Mesendoderm (in vitro differentiated cells): ENCODE results near the gene TCFL5.
"Not testable (repeated sequence)": the region's sequence is repeated elsewhere in the genome, so short reads cannot be mapped to it uniquely, and the experiment has no call there.

Experiments
- DNase-seq: peaks from one replicate; pipeline ENCODE4 v3.0.0; 2013
- H2AK5ac ChIP-seq: 2 replicates; pipeline ENCODE4 v1.6.1; 2013; ENCODE audit warnings: low read length, inconsistent platforms
- H2BK120ac ChIP-seq: 2 replicates; pipeline ENCODE4 v1.6.1; 2013; ENCODE audit warnings: low read depth, mild to moderate bottlenecking, low read length, moderate library complexity, mixed read lengths
- H2BK15ac ChIP-seq: replicated peaks from 2 replicates; pipeline ENCODE4 v1.6.1; 2013; ENCODE audit warnings: low read depth, mild to moderate bottlenecking, moderate library complexity
- H2BK5ac ChIP-seq: 2 replicates; pipeline ENCODE4 v1.6.1; 2013; ENCODE audit warnings: low read length, inconsistent platforms
- H3K18ac ChIP-seq: 2 replicates; pipeline ENCODE4 v1.6.1; 2013; ENCODE audit warnings: mild to moderate bottlenecking, low read length, mixed read lengths
- H3K23ac ChIP-seq: one replicate; pipeline ENCODE4 v1.6.1; 2013; ENCODE audit warnings: low read length
- H3K27ac ChIP-seq: 2 replicates; pipeline ENCODE4 v1.5.1; 2013; ENCODE audit warnings: low read depth, mild to moderate bottlenecking, inconsistent platforms, low read length, moderate library complexity
- H3K27me3 ChIP-seq: 2 replicates; pipeline ENCODE4 v1.6.1; 2013; ENCODE audit warnings: low read length, control low read depth, mild to moderate bottlenecking, inconsistent platforms; ENCODE audit not compliant: insufficient read depth, poor library complexity
- H3K36me3 ChIP-seq: 2 replicates; pipeline ENCODE4 v1.6.1; 2013; ENCODE audit warnings: low read length, inconsistent platforms; ENCODE audit not compliant: control insufficient read depth, insufficient read depth
- H3K4ac ChIP-seq: one replicate; pipeline ENCODE4 v1.6.1; 2013; ENCODE audit warnings: low read depth, mild to moderate bottlenecking, low read length, moderate library complexity
- H3K4me1 ChIP-seq: 2 replicates; pipeline ENCODE4 v1.6.1; 2013; ENCODE audit warnings: low read depth, low read length, inconsistent platforms; ENCODE audit not compliant: control insufficient read depth
- H3K4me2 ChIP-seq: 2 replicates; pipeline ENCODE4 v1.6.1; 2013; ENCODE audit warnings: low read length
- H3K4me3 ChIP-seq: 2 replicates; pipeline ENCODE4 v1.5.1; 2013; ENCODE audit warnings: mild to moderate bottlenecking, low read length
- H3K56ac ChIP-seq: one replicate; pipeline ENCODE4 v1.6.1; 2013; ENCODE audit warnings: low read length
- H3K79me1 ChIP-seq: 2 replicates; pipeline ENCODE4 v1.6.1; 2013; ENCODE audit warnings: low read length, inconsistent platforms
- H3K79me2 ChIP-seq: 2 replicates; pipeline ENCODE4 v1.6.1; 2013; ENCODE audit warnings: mild to moderate bottlenecking, low read length; ENCODE audit not compliant: control insufficient read depth, insufficient read depth
- H3K9ac ChIP-seq: 2 replicates; pipeline ENCODE4 v1.6.1; 2013; ENCODE audit warnings: low read length, inconsistent platforms
- H4K5ac ChIP-seq: one replicate; pipeline ENCODE4 v1.6.1; 2013; ENCODE audit warnings: low read length
- H4K8ac ChIP-seq: one replicate; pipeline ENCODE4 v1.6.1; 2013; ENCODE audit warnings: low read depth, mild to moderate bottlenecking, control low read depth, low read length, moderate library complexity
- WGBS: extraction: QIAGEN DNeasy Blood & Tissue Kit; methylation state at CpG from one replicate; pipeline ENCODE4 v1.1.7; 2013; ENCODE audit warnings: low lambda C conversion rate, missing lambda C conversion rate; ENCODE audit not compliant: insufficient coverage; ENCODE audit errors: extremely low coverage; 5-methylcytosine and 5-hydroxymethylcytosine counted together

The TCFL5 gene

GRCh38 chr20:62848917-62849316, 12.7 kb downstream of the TCFL5 start:
- DNase-seq, H2BK120ac ChIP-seq, H3K23ac ChIP-seq, H3K56ac ChIP-seq, H3K27ac ChIP-seq, H3K4me2 ChIP-seq, H3K79me1 ChIP-seq, H3K18ac ChIP-seq, H2BK15ac ChIP-seq, H3K4ac ChIP-seq, H4K8ac ChIP-seq, H3K27me3 ChIP-seq, H3K79me2 ChIP-seq, H3K4me1 ChIP-seq, H3K4me3 ChIP-seq, H4K5ac ChIP-seq, H3K36me3 ChIP-seq, H2BK5ac ChIP-seq, H3K9ac ChIP-seq, H2AK5ac ChIP-seq: not testable (repeated sequence)
- WGBS: no CpG with 5 or more reads among the region's 7 CpGs

GRCh38 chr20:62846166-62846890, 15.3 kb downstream of the TCFL5 start:
- Histone ChIP-seq H3K79me1 (no peaks in the 10 kb centered on the region), H3K18ac (no peak overlapping the region), H3K56ac (no peak overlapping the region), H2BK15ac (no peak overlapping the region), H2BK120ac (no peak overlapping the region), H3K36me3 (no peaks in the 10 kb centered on the region), H3K4me2 (no peak overlapping the region), H4K5ac (no peak overlapping the region), H3K79me2 (no peaks in the 10 kb centered on the region), H2AK5ac (no peak overlapping the region), H3K27ac (no peak overlapping the region), H3K4ac (no peak overlapping the region), H4K8ac (no peak overlapping the region), H3K23ac (no peak overlapping the region), H3K9ac (no peak overlapping the region), H3K4me1 (no peaks in the 10 kb centered on the region), H2BK5ac (no peak overlapping the region), H3K4me3 (no peak overlapping the region), H3K27me3 (no peaks in the 10 kb centered on the region)
- no peak for DNase-seq
- no CpG with 5 or more reads among the region's 19 CpGs for WGBS

- H4K5ac ChIP-seq: no peak overlapping the region
- no peak overlapping the region for H3K27ac ChIP-seq
- H3K4ac ChIP-seq: no peak overlapping the region
- H2BK120ac ChIP-seq: no peak overlapping the region
- H3K79me2 ChIP-seq: no peaks in the 10 kb centered on the region
- DNase-seq: no peak
- no peak overlapping the region for H2BK15ac ChIP-seq
- no peaks in the 10 kb centered on the region for H3K79me1 ChIP-seq
- no peak overlapping the region for H3K4me2 ChIP-seq
- H3K4me1 ChIP-seq: no peaks in the 10 kb centered on the region
- no peaks in the 10 kb centered on the region for H3K27me3 ChIP-seq
- H2AK5ac ChIP-seq: no peak overlapping the region
- no peak overlapping the region for H3K23ac ChIP-seq
- H3K4me3 ChIP-seq: no peak overlapping the region
- no peak overlapping the region for H4K8ac ChIP-seq
- H3K18ac ChIP-seq: no peak overlapping the region
- no peak overlapping the region for H3K9ac ChIP-seq
- no CpG with 5 or more reads among the region's 16 CpGs for WGBS
- no peak overlapping the region for H3K56ac ChIP-seq
- no peak overlapping the region for H2BK5ac ChIP-seq
- H3K36me3 ChIP-seq: no peaks in the 10 kb centered on the region
These were observed 16.0 kb downstream of the TCFL5 start for GRCh38 chr20:62845416-62846160.

GRCh38 chr20:62844182-62844581, 17.4 kb downstream of the TCFL5 start:
- WGBS: no CpG with 5 or more reads among the region's 7 CpGs
- no peak for DNase-seq

GRCh38 chr20:62843656-62844055, 18.0 kb downstream of the TCFL5 start:
- Histone ChIP-seq H2BK5ac (no peak overlapping the region), H3K56ac (no peak overlapping the region), H3K27me3 (no peaks in the 10 kb centered on the region), H3K27ac (no peak overlapping the region), H3K23ac (no peak overlapping the region), H3K79me2 (no peaks in the 10 kb centered on the region), H3K4me3 (no peak overlapping the region), H4K5ac (no peak overlapping the region), H3K4ac (no peak overlapping the region), H2BK15ac (no peak overlapping the region), H3K9ac (no peak overlapping the region), H3K18ac (no peak overlapping the region), H3K4me1 (no peaks in the 10 kb centered on the region), H2BK120ac (no peak overlapping the region), H2AK5ac (no peak overlapping the region), H4K8ac (no peak overlapping the region), H3K79me1 (no peaks in the 10 kb centered on the region), H3K4me2 (no peak overlapping the region), H3K36me3 (no peaks in the 10 kb centered on the region)
- WGBS: no CpG with 5 or more reads among the region's 10 CpGs
- DNase-seq: no peak

More at GRCh38 chr20:62844182-62844581, 17.4 kb downstream of the TCFL5 start:
- H3K36me3 ChIP-seq: no peaks in the 10 kb centered on the region
- no peak overlapping the region for H2AK5ac ChIP-seq
- no peak overlapping the region for H3K4me3 ChIP-seq
- H3K79me1 ChIP-seq: no peaks in the 10 kb centered on the region
- no peak overlapping the region for H3K56ac ChIP-seq
- no peak overlapping the region for H3K4me2 ChIP-seq
- no peak overlapping the region for H2BK5ac ChIP-seq
- no peak overlapping the region for H3K4ac ChIP-seq
- H3K9ac ChIP-seq: no peak overlapping the region
- H4K8ac ChIP-seq: no peak overlapping the region
- no peak overlapping the region for H4K5ac ChIP-seq
- H3K27ac ChIP-seq: no peak overlapping the region
- no peak overlapping the region for H2BK120ac ChIP-seq
- no peak overlapping the region for H3K18ac ChIP-seq
- no peaks in the 10 kb centered on the region for H3K4me1 ChIP-seq
- no peaks in the 10 kb centered on the region for H3K27me3 ChIP-seq
- H3K79me2 ChIP-seq: no peaks in the 10 kb centered on the region
- no peak overlapping the region for H2BK15ac ChIP-seq
- no peak overlapping the region for H3K23ac ChIP-seq
